Neural progenitor cell (in vitro differentiated cells): ENCODE measurements around the gene ARPC5L.

Source experiments
- CTCF ChIP-seq: fragments of 200-600 bp; sonication (generic); IDR thresholded peaks from 2 replicates; pipeline ENCODE4 v1.5.1; 2017; ENCODE audit warnings: antibody characterized with exemption, mild to moderate bottlenecking
- EZH2 ChIP-seq: fragments of 200-600 bp; sonication (generic); IDR thresholded peaks from 2 replicates; pipeline ENCODE4 v1.6.1; 2017; ENCODE audit warnings: antibody characterized with exemption, mild to moderate bottlenecking, moderate library complexity
- EZH2phosphoT487 ChIP-seq: fragments of 200-600 bp; sonication (generic); IDR thresholded peaks from 2 replicates; pipeline ENCODE4 v1.6.1; 2017; ENCODE audit warnings: antibody characterized with exemption

- TF ChIP-seq CTCF, result no peak
- no peak for TF ChIP-seq EZH2
- TF ChIP-seq EZH2phosphoT487, result no peak
Measured at GRCh38 chr9:124878518-124878917, 16.6 kb downstream of the ARPC5L start.
